CD14-positive monocyte (primary cell): Measurements from ENCODE around the gene CTSD. TPM values are rescaled to one million over a fixed set of nuclear protein-coding genes. Genes with fewer than 3 reads are reported as not detected.

Source experiments
- DNase-seq, 3 donors: peaks; one replicate each; pipeline ENCODE4 v3.0.0-alpha.2; 2011 to 2022
- H2AFZ ChIP-seq: 2 replicates; pipeline ENCODE4 v1.6.0; 2012; ENCODE audit warnings: mild to moderate bottlenecking, low read depth, low read length, inconsistent platforms; ENCODE audit not compliant: insufficient read depth, poor library complexity, severe bottlenecking
- H3K27ac ChIP-seq, 2 donors: 1 replicate in 1 of 2; 2 replicates in 1 of 2; pipeline ENCODE4 v1.5.1; 2012 to 2013; ENCODE audit warnings: low read length in 2 of 2, control low read depth in 1 of 2, inconsistent platforms in 1 of 2, low read depth in 1 of 2, mild to moderate bottlenecking in 1 of 2
- H3K27me3 ChIP-seq, 2 donors: one replicate each; pipeline versions ENCODE4 v1.6.0 to v1.6.1; 2011 to 2013; ENCODE audit warnings: low read length in 2 of 2; ENCODE audit not compliant: control insufficient read depth in 2 of 2, insufficient read depth in 2 of 2
- H3K36me3 ChIP-seq, 2 donors: replicated peaks in 1 of 2; 1 replicate in 1 of 2; 2 replicates in 1 of 2; pipeline versions ENCODE4 v1.5.1 to v1.6.1; 2012 to 2013; ENCODE audit warnings: low read length in 2 of 2, control low read depth in 1 of 2, inconsistent platforms in 1 of 2, mild to moderate bottlenecking in 1 of 2; ENCODE audit not compliant: insufficient read depth in 2 of 2, control insufficient read depth in 1 of 2
- H3K4me1 ChIP-seq, 2 donors: 1 replicate in 1 of 2; 2 replicates in 1 of 2; pipeline versions ENCODE4 v1.5.1 to v1.6.1; 2012 to 2013; ENCODE audit warnings: low read length in 2 of 2, control low read depth in 1 of 2, inconsistent platforms in 1 of 2, mild to moderate bottlenecking in 1 of 2, moderate library complexity in 1 of 2; ENCODE audit not compliant: insufficient read depth in 2 of 2, control insufficient read depth in 1 of 2
- H3K4me2 ChIP-seq: replicated peaks from 2 replicates; pipeline ENCODE3; 2012; ENCODE audit warnings: low read length, moderate library complexity, mild to moderate bottlenecking; ENCODE audit not compliant: poor library complexity, severe bottlenecking; ENCODE audit errors: extremely low read depth
- H3K4me3 ChIP-seq, 3 experiments: fragments of 200-600 bp in 1 of 3; sonication (generic) in 1 of 3; replicated peaks in 1 of 3; 1 replicate in 2 of 3; 2 replicates in 1 of 3; pipeline ENCODE4 v1.5.1; 2011 to 2013; ENCODE audit warnings: low read length in 3 of 3, mild to moderate bottlenecking in 3 of 3, control low read depth in 2 of 3, low read depth in 2 of 3, inconsistent platforms in 1 of 3, moderate library complexity in 1 of 3
- H3K79me2 ChIP-seq: 2 replicates; pipeline ENCODE4 v1.6.0; 2012; ENCODE audit warnings: mild to moderate bottlenecking, control low read depth, inconsistent platforms, low read length, moderate library complexity; ENCODE audit not compliant: insufficient read depth
- H3K9ac ChIP-seq: 2 replicates; pipeline ENCODE4 v1.6.0; 2017; ENCODE audit warnings: low read length, mild to moderate bottlenecking; ENCODE audit not compliant: insufficient read depth, poor library complexity, severe bottlenecking
- H3K9me3 ChIP-seq, 2 donors: replicated peaks in 1 of 2; 1 replicate in 1 of 2; 2 replicates in 1 of 2; pipeline versions ENCODE4 v1.5.1 to v1.6.1; 2012 to 2013; ENCODE audit warnings: low read length in 2 of 2, control low read depth in 1 of 2; ENCODE audit not compliant: control insufficient read depth in 1 of 2, insufficient read depth in 1 of 2
- H4K20me1 ChIP-seq: 2 replicates; pipeline ENCODE4 v1.6.0; 2012; ENCODE audit warnings: mild to moderate bottlenecking, low read length, control low read depth, moderate library complexity; ENCODE audit not compliant: insufficient read depth
- H3K27ac Mint-ChIP-seq, 7 donors: one replicate each; pipeline ENCODE4 v1.8.0; 2020; ENCODE audit warnings: mild to moderate bottlenecking in 7 of 7, mixed read lengths in 7 of 7, moderate library complexity in 6 of 7, inconsistent platforms in 2 of 7
- H3K27me3 Mint-ChIP-seq, 3 donors: one replicate each; pipeline ENCODE4 v1.8.0; 2021 to 2022; ENCODE audit warnings: low read depth in 3 of 3, mild to moderate bottlenecking in 3 of 3, mixed read lengths in 3 of 3, moderate library complexity in 3 of 3, inconsistent platforms in 1 of 3
- H3K36me3 Mint-ChIP-seq, 2 donors: one replicate each; pipeline ENCODE4 v1.8.0; 2020; ENCODE audit warnings: mixed read lengths in 2 of 2, inconsistent platforms in 1 of 2, mild to moderate bottlenecking in 1 of 2
- H3K4me1 Mint-ChIP-seq: one replicate; pipeline ENCODE4 v1.8.0; 2020; ENCODE audit warnings: mild to moderate bottlenecking, mixed read lengths
- H3K4me3 Mint-ChIP-seq, 2 donors: one replicate each; pipeline ENCODE4 v1.8.0; 2020; ENCODE audit warnings: mild to moderate bottlenecking in 2 of 2, mixed read lengths in 2 of 2, moderate library complexity in 1 of 2
- H3K9me3 Mint-ChIP-seq, 7 donors: one replicate each; pipeline ENCODE4 v1.8.0; 2020 to 2022; ENCODE audit warnings: mixed read lengths in 7 of 7, mild to moderate bottlenecking in 6 of 7, moderate library complexity in 6 of 7, inconsistent platforms in 2 of 7
- WGBS: methylation state at CpG from one replicate; pipeline ENCODE4 v1.1.5; 2013; ENCODE audit warnings: missing lambda C conversion rate; ENCODE audit not compliant: insufficient coverage; 5-methylcytosine and 5-hydroxymethylcytosine counted together
- intact Hi-C, 2 donors: fragments of 100-400 bp; cut with micrococcal nuclease; formaldehyde crosslinking; loops; one replicate each; pipeline versions ENCODE4 v1.15.0 to v1.15.1; 2023
- polyA plus RNA-seq, 3 donors: library from polyadenylated mRNA; depleted of rRNA in 1 of 3; unstranded in 2 of 3; stranded (reverse) in 1 of 3; fragments of 300-500 nt in 2 of 3; fragments of >200 nt in 1 of 3; fragmentation: Illumina TruSeq in 2 of 3; gene quantifications; 1 replicate in 2 of 3; 2 replicates in 1 of 3; pipeline ENCODE4 v1.2.3, GENCODE V29; 2012 to 2021
- TF ChIP-seq, protein P1 (sequence below): fragments of 200-600 bp; IDR thresholded peaks from one replicate; pipeline ENCODE4 v1.8.0; 2022; ENCODE audit warnings: antibody characterized with exemption, mild to moderate bottlenecking

CTSD gene
- polyA plus RNA-seq, 3 donors, result 835 to 1,372 (median 855) TPM

- intact Hi-C loops, result no loop called here
- TF ChIP-seq, protein P1, sequence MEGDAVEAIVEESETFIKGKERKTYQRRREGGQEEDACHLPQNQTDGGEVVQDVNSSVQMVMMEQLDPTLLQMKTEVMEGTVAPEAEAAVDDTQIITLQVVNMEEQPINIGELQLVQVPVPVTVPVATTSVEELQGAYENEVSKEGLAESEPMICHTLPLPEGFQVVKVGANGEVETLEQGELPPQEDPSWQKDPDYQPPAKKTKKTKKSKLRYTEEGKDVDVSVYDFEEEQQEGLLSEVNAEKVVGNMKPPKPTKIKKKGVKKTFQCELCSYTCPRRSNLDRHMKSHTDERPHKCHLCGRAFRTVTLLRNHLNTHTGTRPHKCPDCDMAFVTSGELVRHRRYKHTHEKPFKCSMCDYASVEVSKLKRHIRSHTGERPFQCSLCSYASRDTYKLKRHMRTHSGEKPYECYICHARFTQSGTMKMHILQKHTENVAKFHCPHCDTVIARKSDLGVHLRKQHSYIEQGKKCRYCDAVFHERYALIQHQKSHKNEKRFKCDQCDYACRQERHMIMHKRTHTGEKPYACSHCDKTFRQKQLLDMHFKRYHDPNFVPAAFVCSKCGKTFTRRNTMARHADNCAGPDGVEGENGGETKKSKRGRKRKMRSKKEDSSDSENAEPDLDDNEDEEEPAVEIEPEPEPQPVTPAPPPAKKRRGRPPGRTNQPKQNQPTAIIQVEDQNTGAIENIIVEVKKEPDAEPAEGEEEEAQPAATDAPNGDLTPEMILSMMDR, result no peak
- H3K27ac ChIP-seq, result no peak overlapping the region
- 99% methylated on average over 7 of the region's 15 CpGs for WGBS
- no peak overlapping the region for H2AFZ ChIP-seq
- Mint-ChIP-seq H3K4me3 (no peak overlapping the region), H3K9me3 (peaks cover 0 to 2% (median 0%) of the 10 kb centered on the region in 7 donors), H3K4me1 (peaks cover 2% of the 10 kb centered on the region), H3K27me3 (peaks cover 10 to 17% (median 11%) of the 10 kb centered on the region in 3 donors), H3K27ac (no peak overlapping the region), H3K36me3 (no peaks in the 10 kb centered on the region)
- H3K27me3 ChIP-seq, result no peaks in the 10 kb centered on the region
- no peaks in the 10 kb centered on the region for H3K79me2 ChIP-seq
- H3K9ac ChIP-seq, result no peak overlapping the region
- H3K4me2 ChIP-seq, result no peak overlapping the region
- H3K36me3 ChIP-seq, result no peaks in the 10 kb centered on the region
- no peaks in the 10 kb centered on the region for H3K9me3 ChIP-seq
- no peaks in the 10 kb centered on the region for H3K4me1 ChIP-seq
- no peaks in the 10 kb centered on the region for H4K20me1 ChIP-seq
- H3K4me3 ChIP-seq, result no peak overlapping the region
- no peak for DNase-seq
These were observed 45.4 kb downstream of the CTSD start for GRCh38 chr11:1718326-1718725.

DNA sequence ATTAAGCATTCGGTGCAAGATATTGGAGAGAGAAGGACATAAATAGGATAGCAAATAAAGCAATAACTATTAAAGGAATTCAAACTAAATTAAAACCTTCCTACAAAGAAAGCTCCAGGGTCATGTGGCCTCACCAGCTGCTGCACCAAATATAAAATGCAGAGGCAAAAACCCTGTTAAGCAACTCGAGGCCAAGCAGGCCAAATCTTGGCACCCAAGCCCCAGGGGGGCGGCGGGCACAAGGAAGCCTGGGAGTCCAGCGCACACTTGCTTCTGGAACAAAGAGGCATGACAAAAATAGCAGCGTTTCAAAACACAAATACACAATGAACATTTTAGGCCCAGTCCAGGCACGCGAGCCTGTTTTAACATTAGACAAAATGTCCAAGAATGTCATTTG lies 46.0 kb downstream of the CTSD start:
- DNase-seq, result no peak
- no peaks in the 10 kb centered on the region for H3K36me3 Mint-ChIP-seq
- no peaks in the 10 kb centered on the region for H3K4me1 ChIP-seq
- no peaks in the 10 kb centered on the region for H4K20me1 ChIP-seq
- TF ChIP-seq, protein P1, result no peak
- peaks cover 11 to 17% (median 12%) of the 10 kb centered on the region in 3 donors for H3K27me3 Mint-ChIP-seq
- H3K9me3 Mint-ChIP-seq, result peaks cover 0 to 2% (median 0%) of the 10 kb centered on the region in 7 donors
- H3K9ac ChIP-seq, result no peak overlapping the region
- no peak overlapping the region for H3K27ac Mint-ChIP-seq
- WGBS, result 55% methylated on average over 2 of the region's 8 CpGs
- no peak overlapping the region for H2AFZ ChIP-seq
- intact Hi-C loops, result no loop called here
- no peaks in the 10 kb centered on the region for H3K27me3 ChIP-seq
- H3K36me3 ChIP-seq, result no peaks in the 10 kb centered on the region
- H3K4me3 Mint-ChIP-seq, result no peak overlapping the region
- H3K27ac ChIP-seq, result no peak overlapping the region
- no peaks in the 10 kb centered on the region for H3K9me3 ChIP-seq
- H3K4me1 Mint-ChIP-seq, result no peaks in the 10 kb centered on the region
- H3K79me2 ChIP-seq, result no peaks in the 10 kb centered on the region
- no peak overlapping the region for H3K4me2 ChIP-seq
- no peak overlapping the region for H3K4me3 ChIP-seq
